ENCODE data around the gene RPN2.

GRCh38 chr20:37223053-37223452 is 43.9 kb downstream of the RPN2 start:
- TF ChIP-seq, protein P1, sequence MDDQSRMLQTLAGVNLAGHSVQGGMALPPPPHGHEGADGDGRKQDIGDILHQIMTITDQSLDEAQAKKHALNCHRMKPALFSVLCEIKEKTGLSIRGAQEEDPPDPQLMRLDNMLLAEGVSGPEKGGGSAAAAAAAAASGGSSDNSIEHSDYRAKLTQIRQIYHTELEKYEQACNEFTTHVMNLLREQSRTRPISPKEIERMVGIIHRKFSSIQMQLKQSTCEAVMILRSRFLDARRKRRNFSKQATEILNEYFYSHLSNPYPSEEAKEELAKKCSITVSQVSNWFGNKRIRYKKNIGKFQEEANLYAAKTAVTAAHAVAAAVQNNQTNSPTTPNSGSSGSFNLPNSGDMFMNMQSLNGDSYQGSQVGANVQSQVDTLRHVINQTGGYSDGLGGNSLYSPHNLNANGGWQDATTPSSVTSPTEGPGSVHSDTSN (IDR thresholded peaks at IDR 0.05): no peak
- TF ChIP-seq FOXJ3 (CRISPR knock-in tag; IDR thresholded peaks at IDR 0.05): no peak
- TF ChIP-seq, protein P2, sequence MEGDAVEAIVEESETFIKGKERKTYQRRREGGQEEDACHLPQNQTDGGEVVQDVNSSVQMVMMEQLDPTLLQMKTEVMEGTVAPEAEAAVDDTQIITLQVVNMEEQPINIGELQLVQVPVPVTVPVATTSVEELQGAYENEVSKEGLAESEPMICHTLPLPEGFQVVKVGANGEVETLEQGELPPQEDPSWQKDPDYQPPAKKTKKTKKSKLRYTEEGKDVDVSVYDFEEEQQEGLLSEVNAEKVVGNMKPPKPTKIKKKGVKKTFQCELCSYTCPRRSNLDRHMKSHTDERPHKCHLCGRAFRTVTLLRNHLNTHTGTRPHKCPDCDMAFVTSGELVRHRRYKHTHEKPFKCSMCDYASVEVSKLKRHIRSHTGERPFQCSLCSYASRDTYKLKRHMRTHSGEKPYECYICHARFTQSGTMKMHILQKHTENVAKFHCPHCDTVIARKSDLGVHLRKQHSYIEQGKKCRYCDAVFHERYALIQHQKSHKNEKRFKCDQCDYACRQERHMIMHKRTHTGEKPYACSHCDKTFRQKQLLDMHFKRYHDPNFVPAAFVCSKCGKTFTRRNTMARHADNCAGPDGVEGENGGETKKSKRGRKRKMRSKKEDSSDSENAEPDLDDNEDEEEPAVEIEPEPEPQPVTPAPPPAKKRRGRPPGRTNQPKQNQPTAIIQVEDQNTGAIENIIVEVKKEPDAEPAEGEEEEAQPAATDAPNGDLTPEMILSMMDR (IDR thresholded peaks at IDR 0.05): no peak
- no peak for TF ChIP-seq RFX5 (IDR thresholded peaks at IDR 0.05; ENCODE audit: low read length)
- no peak for TF ChIP-seq CHD2 (IDR thresholded peaks at IDR 0.05; ENCODE audit: low read length, partially characterized antibody)
- no peak for TF ChIP-seq EP300 (IDR thresholded peaks at IDR 0.05; ENCODE audit: borderline replicate concordance in 1 of 2, low read depth in 1 of 2, low read length in 1 of 2)
- TF ChIP-seq POLR2AphosphoS5 (IDR thresholded peaks at IDR 0.05; ENCODE audit: low read depth, low read length): no peak
- TF ChIP-seq TCF12 (IDR thresholded peaks at IDR 0.05): no peak
- no peak for TF ChIP-seq NRF1 (IDR thresholded peaks at IDR 0.05; ENCODE audit: low read depth, low read length)
- TF ChIP-seq, protein P3, sequence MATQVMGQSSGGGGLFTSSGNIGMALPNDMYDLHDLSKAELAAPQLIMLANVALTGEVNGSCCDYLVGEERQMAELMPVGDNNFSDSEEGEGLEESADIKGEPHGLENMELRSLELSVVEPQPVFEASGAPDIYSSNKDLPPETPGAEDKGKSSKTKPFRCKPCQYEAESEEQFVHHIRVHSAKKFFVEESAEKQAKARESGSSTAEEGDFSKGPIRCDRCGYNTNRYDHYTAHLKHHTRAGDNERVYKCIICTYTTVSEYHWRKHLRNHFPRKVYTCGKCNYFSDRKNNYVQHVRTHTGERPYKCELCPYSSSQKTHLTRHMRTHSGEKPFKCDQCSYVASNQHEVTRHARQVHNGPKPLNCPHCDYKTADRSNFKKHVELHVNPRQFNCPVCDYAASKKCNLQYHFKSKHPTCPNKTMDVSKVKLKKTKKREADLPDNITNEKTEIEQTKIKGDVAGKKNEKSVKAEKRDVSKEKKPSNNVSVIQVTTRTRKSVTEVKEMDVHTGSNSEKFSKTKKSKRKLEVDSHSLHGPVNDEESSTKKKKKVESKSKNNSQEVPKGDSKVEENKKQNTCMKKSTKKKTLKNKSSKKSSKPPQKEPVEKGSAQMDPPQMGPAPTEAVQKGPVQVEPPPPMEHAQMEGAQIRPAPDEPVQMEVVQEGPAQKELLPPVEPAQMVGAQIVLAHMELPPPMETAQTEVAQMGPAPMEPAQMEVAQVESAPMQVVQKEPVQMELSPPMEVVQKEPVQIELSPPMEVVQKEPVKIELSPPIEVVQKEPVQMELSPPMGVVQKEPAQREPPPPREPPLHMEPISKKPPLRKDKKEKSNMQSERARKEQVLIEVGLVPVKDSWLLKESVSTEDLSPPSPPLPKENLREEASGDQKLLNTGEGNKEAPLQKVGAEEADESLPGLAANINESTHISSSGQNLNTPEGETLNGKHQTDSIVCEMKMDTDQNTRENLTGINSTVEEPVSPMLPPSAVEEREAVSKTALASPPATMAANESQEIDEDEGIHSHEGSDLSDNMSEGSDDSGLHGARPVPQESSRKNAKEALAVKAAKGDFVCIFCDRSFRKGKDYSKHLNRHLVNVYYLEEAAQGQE (IDR thresholded peaks at IDR 0.05; ENCODE audit: low read depth, low read length): no peak
